CD14-positive monocyte (primary cell): ENCODE measurements around the gene C11orf91. TPM values are rescaled to one million over a fixed set of nuclear protein-coding genes. Genes with fewer than 3 reads are reported as not detected.
A peak's percentile ranks its signal among the peaks of the same experiment; 100 is the strongest.

Source experiments
- DNase-seq, 3 donors: peaks; one replicate each; pipeline ENCODE4 v3.0.0-alpha.2; 2011 to 2022
- H2AFZ ChIP-seq: 2 replicates; pipeline ENCODE4 v1.6.0; 2012; ENCODE audit warnings: mild to moderate bottlenecking, low read depth, low read length, inconsistent platforms; ENCODE audit not compliant: insufficient read depth, poor library complexity, severe bottlenecking
- H3K27ac ChIP-seq, 2 donors: 1 replicate in 1 of 2; 2 replicates in 1 of 2; pipeline ENCODE4 v1.5.1; 2012 to 2013; ENCODE audit warnings: low read length in 2 of 2, control low read depth in 1 of 2, inconsistent platforms in 1 of 2, low read depth in 1 of 2, mild to moderate bottlenecking in 1 of 2
- H3K27me3 ChIP-seq, 2 donors: one replicate each; pipeline versions ENCODE4 v1.6.0 to v1.6.1; 2011 to 2013; ENCODE audit warnings: low read length in 2 of 2; ENCODE audit not compliant: control insufficient read depth in 2 of 2, insufficient read depth in 2 of 2
- H3K36me3 ChIP-seq, 2 donors: replicated peaks in 1 of 2; 1 replicate in 1 of 2; 2 replicates in 1 of 2; pipeline versions ENCODE4 v1.5.1 to v1.6.1; 2012 to 2013; ENCODE audit warnings: low read length in 2 of 2, control low read depth in 1 of 2, inconsistent platforms in 1 of 2, mild to moderate bottlenecking in 1 of 2; ENCODE audit not compliant: insufficient read depth in 2 of 2, control insufficient read depth in 1 of 2
- H3K4me1 ChIP-seq, 2 donors: 1 replicate in 1 of 2; 2 replicates in 1 of 2; pipeline versions ENCODE4 v1.5.1 to v1.6.1; 2012 to 2013; ENCODE audit warnings: low read length in 2 of 2, control low read depth in 1 of 2, inconsistent platforms in 1 of 2, mild to moderate bottlenecking in 1 of 2, moderate library complexity in 1 of 2; ENCODE audit not compliant: insufficient read depth in 2 of 2, control insufficient read depth in 1 of 2
- H3K4me2 ChIP-seq: replicated peaks from 2 replicates; pipeline ENCODE3; 2012; ENCODE audit warnings: low read length, moderate library complexity, mild to moderate bottlenecking; ENCODE audit not compliant: poor library complexity, severe bottlenecking; ENCODE audit errors: extremely low read depth
- H3K4me3 ChIP-seq, 3 experiments: fragments of 200-600 bp in 1 of 3; sonication (generic) in 1 of 3; replicated peaks in 1 of 3; 1 replicate in 2 of 3; 2 replicates in 1 of 3; pipeline ENCODE4 v1.5.1; 2011 to 2013; ENCODE audit warnings: low read length in 3 of 3, mild to moderate bottlenecking in 3 of 3, control low read depth in 2 of 3, low read depth in 2 of 3, inconsistent platforms in 1 of 3, moderate library complexity in 1 of 3
- H3K79me2 ChIP-seq: 2 replicates; pipeline ENCODE4 v1.6.0; 2012; ENCODE audit warnings: mild to moderate bottlenecking, control low read depth, inconsistent platforms, low read length, moderate library complexity; ENCODE audit not compliant: insufficient read depth
- H3K9ac ChIP-seq: 2 replicates; pipeline ENCODE4 v1.6.0; 2017; ENCODE audit warnings: low read length, mild to moderate bottlenecking; ENCODE audit not compliant: insufficient read depth, poor library complexity, severe bottlenecking
- H3K9me3 ChIP-seq, 2 donors: replicated peaks in 1 of 2; 1 replicate in 1 of 2; 2 replicates in 1 of 2; pipeline versions ENCODE4 v1.5.1 to v1.6.1; 2012 to 2013; ENCODE audit warnings: low read length in 2 of 2, control low read depth in 1 of 2; ENCODE audit not compliant: control insufficient read depth in 1 of 2, insufficient read depth in 1 of 2
- H4K20me1 ChIP-seq: 2 replicates; pipeline ENCODE4 v1.6.0; 2012; ENCODE audit warnings: mild to moderate bottlenecking, low read length, control low read depth, moderate library complexity; ENCODE audit not compliant: insufficient read depth
- H3K27ac Mint-ChIP-seq, 7 donors: one replicate each; pipeline ENCODE4 v1.8.0; 2020; ENCODE audit warnings: mild to moderate bottlenecking in 7 of 7, mixed read lengths in 7 of 7, moderate library complexity in 6 of 7, inconsistent platforms in 2 of 7
- H3K27me3 Mint-ChIP-seq, 3 donors: one replicate each; pipeline ENCODE4 v1.8.0; 2021 to 2022; ENCODE audit warnings: low read depth in 3 of 3, mild to moderate bottlenecking in 3 of 3, mixed read lengths in 3 of 3, moderate library complexity in 3 of 3, inconsistent platforms in 1 of 3
- H3K36me3 Mint-ChIP-seq, 2 donors: one replicate each; pipeline ENCODE4 v1.8.0; 2020; ENCODE audit warnings: mixed read lengths in 2 of 2, inconsistent platforms in 1 of 2, mild to moderate bottlenecking in 1 of 2
- H3K4me1 Mint-ChIP-seq: one replicate; pipeline ENCODE4 v1.8.0; 2020; ENCODE audit warnings: mild to moderate bottlenecking, mixed read lengths
- H3K4me3 Mint-ChIP-seq, 2 donors: one replicate each; pipeline ENCODE4 v1.8.0; 2020; ENCODE audit warnings: mild to moderate bottlenecking in 2 of 2, mixed read lengths in 2 of 2, moderate library complexity in 1 of 2
- H3K9me3 Mint-ChIP-seq, 7 donors: one replicate each; pipeline ENCODE4 v1.8.0; 2020 to 2022; ENCODE audit warnings: mixed read lengths in 7 of 7, mild to moderate bottlenecking in 6 of 7, moderate library complexity in 6 of 7, inconsistent platforms in 2 of 7
- CTCF ChIP-seq: fragments of 200-600 bp; IDR thresholded peaks from one replicate; pipeline ENCODE4 v1.8.0; 2022; ENCODE audit warnings: antibody characterized with exemption, mild to moderate bottlenecking
- WGBS: methylation state at CpG from one replicate; pipeline ENCODE4 v1.1.5; 2013; ENCODE audit warnings: missing lambda C conversion rate; ENCODE audit not compliant: insufficient coverage; 5-methylcytosine and 5-hydroxymethylcytosine counted together
- intact Hi-C, 2 donors: fragments of 100-400 bp; cut with micrococcal nuclease; formaldehyde crosslinking; loops; one replicate each; pipeline versions ENCODE4 v1.15.0 to v1.15.1; 2023
- polyA plus RNA-seq, 3 donors: library from polyadenylated mRNA; depleted of rRNA in 1 of 3; unstranded in 2 of 3; stranded (reverse) in 1 of 3; fragments of 300-500 nt in 2 of 3; fragments of >200 nt in 1 of 3; fragmentation: Illumina TruSeq in 2 of 3; gene quantifications; 1 replicate in 2 of 3; 2 replicates in 1 of 3; pipeline ENCODE4 v1.2.3, GENCODE V29; 2012 to 2021

C11orf91 gene
- polyA plus RNA-seq, 3 donors = not detected

GRCh38 chr11:33734441-33735270, 34.0 kb upstream of the C11orf91 start:
- H3K4me1 Mint-ChIP-seq = peaks cover 38% of the 10 kb centered on the region
- H3K9ac ChIP-seq = peak overlapping the region; percentile 72
- 21% methylated on average over 9 of the region's 15 CpGs for WGBS
- TF ChIP-seq CTCF = no peak
- no peak for DNase-seq
- H2AFZ ChIP-seq = peak overlapping the region; percentile 96
- peaks cover 11 to 30% of the 10 kb centered on the region in 2 donors for H3K27me3 ChIP-seq
- intact Hi-C loops = loop anchor here in 1 of 2 donors (10.0 kb wide), 1 partner anchor 370 kb away; no protein-coding TSS in a partner anchor
- H3K4me1 ChIP-seq = peaks cover 35 to 42% of the 10 kb centered on the region in 2 donors
- H3K9me3 ChIP-seq = no peaks in the 10 kb centered on the region
- H3K4me2 ChIP-seq = peak overlapping the region; percentile 99
- no peaks in the 10 kb centered on the region for H3K36me3 ChIP-seq
- peak overlapping the region; percentile 87 to 94 for H3K4me3 Mint-ChIP-seq
- H3K36me3 Mint-ChIP-seq = peaks cover 0 to 2% of the 10 kb centered on the region in 2 donors
- H3K4me3 ChIP-seq = peak overlapping the region; percentile 55 to 83 (median 76)
- no peaks in the 10 kb centered on the region for H4K20me1 ChIP-seq
- H3K79me2 ChIP-seq = no peaks in the 10 kb centered on the region
- peaks cover 0 to 3% (median 0%) of the 10 kb centered on the region in 7 donors for H3K9me3 Mint-ChIP-seq
- H3K27ac ChIP-seq = no peak overlapping the region
- peaks cover 30 to 43% (median 33%) of the 10 kb centered on the region in 3 donors for H3K27me3 Mint-ChIP-seq
- H3K27ac Mint-ChIP-seq = no peak overlapping the region

GRCh38 chr11:33733980-33734379, 33.4 kb upstream of the C11orf91 start:
- WGBS = 96% methylated on average over 3 of the region's 7 CpGs
- no peak overlapping the region for H3K27ac Mint-ChIP-seq
- Histone ChIP-seq H2AFZ (no peak overlapping the region), H3K4me3 (no peak overlapping the region), H3K27me3 (peaks cover 11 to 30% of the 10 kb centered on the region in 2 donors), H3K79me2 (no peaks in the 10 kb centered on the region), H3K27ac (no peak overlapping the region), H3K36me3 (no peaks in the 10 kb centered on the region), H3K4me2 (no peak overlapping the region), H3K9me3 (no peaks in the 10 kb centered on the region), H3K4me1 (peaks cover 35 to 42% of the 10 kb centered on the region in 2 donors), H4K20me1 (no peaks in the 10 kb centered on the region), H3K9ac (no peak overlapping the region)
- peaks cover 0 to 3% (median 0%) of the 10 kb centered on the region in 7 donors for H3K9me3 Mint-ChIP-seq
- H3K27me3 Mint-ChIP-seq = peaks cover 30 to 43% (median 33%) of the 10 kb centered on the region in 3 donors
- intact Hi-C loops = loop anchor here in 1 of 2 donors (10.0 kb wide), 1 partner anchor 369 kb away; no protein-coding TSS in a partner anchor
- H3K4me3 Mint-ChIP-seq = no peak overlapping the region
- DNase-seq = no peak
- TF ChIP-seq CTCF = no peak
- peaks cover 0 to 2% of the 10 kb centered on the region in 2 donors for H3K36me3 Mint-ChIP-seq
- H3K4me1 Mint-ChIP-seq = peaks cover 38% of the 10 kb centered on the region
